Chondrocyte (in vitro differentiated cells): ENCODE measurements around the gene SLC51B. TPM values are rescaled to one million over a fixed set of nuclear protein-coding genes. Genes with fewer than 3 reads are reported as not detected.
"Not testable (repeated sequence)": the region's sequence is repeated elsewhere in the genome, so short reads cannot be mapped to it uniquely, and the experiment has no call there.

Experiments used
- DNase-seq: peaks from one replicate; pipeline ENCODE4 v3.0.0; 2021; ENCODE audit warnings: mixed read lengths, low spot score
- H3K27ac Mint-ChIP-seq: one replicate; pipeline ENCODE4 v1.8.0; 2021; ENCODE audit warnings: mild to moderate bottlenecking, moderate library complexity, mixed read lengths; ENCODE audit not compliant: unreplicated experiment
- H3K27me3 Mint-ChIP-seq: 2 replicates; pipeline ENCODE4 v1.8.0; 2021; ENCODE audit warnings: low read depth, mixed read lengths
- H3K36me3 Mint-ChIP-seq: 2 replicates; pipeline ENCODE4 v1.8.0; 2021; ENCODE audit warnings: low read depth, mixed read lengths
- H3K4me1 Mint-ChIP-seq: 2 replicates; pipeline ENCODE4 v1.8.0; 2021; ENCODE audit warnings: low read depth, mild to moderate bottlenecking, mixed read lengths
- H3K4me3 Mint-ChIP-seq: one replicate; pipeline ENCODE4 v1.8.0; 2021; ENCODE audit warnings: mild to moderate bottlenecking, moderate library complexity, mixed read lengths; ENCODE audit not compliant: unreplicated experiment
- H3K9me3 Mint-ChIP-seq: 2 replicates; pipeline ENCODE4 v1.8.0; 2021; ENCODE audit warnings: low read depth, mixed read lengths
- CTCF ChIP-seq: fragments of 200-600 bp; sonication (generic); IDR thresholded peaks from 2 replicates; pipeline ENCODE4 v1.5.0; 2021; ENCODE audit warnings: antibody characterized with exemption, mild to moderate bottlenecking, moderate library complexity
- total RNA-seq: library from RNA; stranded (reverse); gene quantifications from 3 replicates; pipeline ENCODE4 v1.2.1, GENCODE V29; 2021

Gene SLC51B
- total RNA-seq, 1 donor from 2014 or later: not detected

- no peak for DNase-seq
- Mint-ChIP-seq H3K27me3 (peaks cover 2% of the 10 kb centered on the region), H3K9me3 (no peaks in the 10 kb centered on the region), H3K36me3 (no peaks in the 10 kb centered on the region), H3K4me1 (peaks cover 59% of the 10 kb centered on the region), H3K27ac (peak overlapping the region; percentile 69), H3K4me3 (no peak overlapping the region)
- TF ChIP-seq CTCF: no peak
These were observed 26.2 kb downstream of the SLC51B start for GRCh38 chr15:65071381-65071811.

GRCh38 chr15:65072027-65072426 lies 26.8 kb downstream of the SLC51B start:
- H3K27me3 Mint-ChIP-seq: peaks cover 2% of the 10 kb centered on the region
- H3K36me3 Mint-ChIP-seq: no peaks in the 10 kb centered on the region

GRCh38 chr15:65072617-65073016 lies 27.4 kb downstream of the SLC51B start:
- no peaks in the 10 kb centered on the region for H3K36me3 Mint-ChIP-seq
- no peak overlapping the region for H3K4me3 Mint-ChIP-seq
- no peak for DNase-seq
- H3K27ac Mint-ChIP-seq: no peak overlapping the region
- TF ChIP-seq CTCF: no peak
- peaks cover 2% of the 10 kb centered on the region for H3K27me3 Mint-ChIP-seq
- peaks cover 50% of the 10 kb centered on the region for H3K4me1 Mint-ChIP-seq
- no peaks in the 10 kb centered on the region for H3K9me3 Mint-ChIP-seq

More at GRCh38 chr15:65072027-65072426, 26.8 kb downstream of the SLC51B start:
- peak overlapping the region; percentile 57 for H3K27ac Mint-ChIP-seq
- TF ChIP-seq CTCF: no peak
- H3K9me3 Mint-ChIP-seq: no peaks in the 10 kb centered on the region
- DNase-seq: no peak
- no peak overlapping the region for H3K4me3 Mint-ChIP-seq
- peaks cover 54% of the 10 kb centered on the region for H3K4me1 Mint-ChIP-seq

GRCh38 chr15:65074946-65075345 lies 29.8 kb downstream of the SLC51B start:
- H3K27ac Mint-ChIP-seq, H3K9me3 Mint-ChIP-seq, DNase-seq, H3K36me3 Mint-ChIP-seq, H3K4me3 Mint-ChIP-seq: not testable (repeated sequence)
- Mint-ChIP-seq H3K27me3 (peaks cover 13% of the 10 kb centered on the region), H3K4me1 (peaks cover 33% of the 10 kb centered on the region)

GRCh38 chr15:65075607-65076395 lies 30.6 kb downstream of the SLC51B start:
- peaks cover 25% of the 10 kb centered on the region for H3K4me1 Mint-ChIP-seq
- H3K27me3 Mint-ChIP-seq: peaks cover 13% of the 10 kb centered on the region
- not testable (repeated sequence) for DNase-seq, H3K27ac Mint-ChIP-seq, H3K4me3 Mint-ChIP-seq, H3K9me3 Mint-ChIP-seq, H3K36me3 Mint-ChIP-seq

GRCh38 chr15:65076486-65077290 lies 31.5 kb downstream of the SLC51B start, which contains the start of gene KBTBD13:
KBTBD13 (plus strand) TSS chr15:65076746; CDS start chr15:65076816, 70 bp downstream.
- Mint-ChIP-seq H3K27me3 (peaks cover 13% of the 10 kb centered on the region), H3K36me3 (no peaks in the 10 kb centered on the region), H3K4me1 (peaks cover 23% of the 10 kb centered on the region), H3K9me3 (no peaks in the 10 kb centered on the region), H3K4me3 (no peak within 1 kb of the TSS), H3K27ac (no peak within 1 kb of the TSS)
- no peak for TF ChIP-seq CTCF
- no peak for DNase-seq
